Testis (tissue), 2 donors: ENCODE results near the gene UBE2E1.
"Not testable (repeated sequence)": the region's sequence is repeated elsewhere in the genome, so short reads cannot be mapped to it uniquely, and the experiment has no call there.

ENCODE experiments used
- POLR2A ChIP-seq: fragments of 450-650 bp; IDR thresholded peaks from one replicate; pipeline ENCODE4 v1.6.1; 2017; ENCODE audit warnings: antibody characterized with exemption, mild to moderate bottlenecking, moderate library complexity
- TF ChIP-seq, protein P1 (sequence below), 3 experiments: fragments of 450-650 bp in 2 of 3; fragments of 200-600 bp in 1 of 3; sonication (generic) in 1 of 3; IDR thresholded peaks; one replicate each; pipeline ENCODE4 v1.5.1; 2016 to 2019; ENCODE audit warnings: antibody characterized with exemption in 3 of 3, mild to moderate bottlenecking in 2 of 3, moderate library complexity in 1 of 3

- TF ChIP-seq, protein P1, sequence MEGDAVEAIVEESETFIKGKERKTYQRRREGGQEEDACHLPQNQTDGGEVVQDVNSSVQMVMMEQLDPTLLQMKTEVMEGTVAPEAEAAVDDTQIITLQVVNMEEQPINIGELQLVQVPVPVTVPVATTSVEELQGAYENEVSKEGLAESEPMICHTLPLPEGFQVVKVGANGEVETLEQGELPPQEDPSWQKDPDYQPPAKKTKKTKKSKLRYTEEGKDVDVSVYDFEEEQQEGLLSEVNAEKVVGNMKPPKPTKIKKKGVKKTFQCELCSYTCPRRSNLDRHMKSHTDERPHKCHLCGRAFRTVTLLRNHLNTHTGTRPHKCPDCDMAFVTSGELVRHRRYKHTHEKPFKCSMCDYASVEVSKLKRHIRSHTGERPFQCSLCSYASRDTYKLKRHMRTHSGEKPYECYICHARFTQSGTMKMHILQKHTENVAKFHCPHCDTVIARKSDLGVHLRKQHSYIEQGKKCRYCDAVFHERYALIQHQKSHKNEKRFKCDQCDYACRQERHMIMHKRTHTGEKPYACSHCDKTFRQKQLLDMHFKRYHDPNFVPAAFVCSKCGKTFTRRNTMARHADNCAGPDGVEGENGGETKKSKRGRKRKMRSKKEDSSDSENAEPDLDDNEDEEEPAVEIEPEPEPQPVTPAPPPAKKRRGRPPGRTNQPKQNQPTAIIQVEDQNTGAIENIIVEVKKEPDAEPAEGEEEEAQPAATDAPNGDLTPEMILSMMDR (IDR thresholded peaks at IDR 0.05) = not testable (repeated sequence)
- not testable (repeated sequence) for TF ChIP-seq POLR2A
Measured at GRCh38 chr3:23918331-23918730, 112.6 kb downstream of the UBE2E1 start.
